IMR-90 (cell line): ENCODE measurements around the gene MAGEF1. TPM values are rescaled to one million over a fixed set of nuclear protein-coding genes. Genes with fewer than 3 reads are reported as not detected.

ENCODE experiments used
- ATAC-seq: fragments of 200-7000 bp; cut with Tn5 transposase; 2 replicates; pipeline ENCODE4 v1.9.1; 2020; ENCODE audit warnings: low read depth, mild to moderate bottlenecking, moderate library complexity
- BruUV-seq: library from RNA; stranded (reverse); fragments of 400-500 nt; replicated peaks from 2 replicates; lab custom pipeline; 2021; lab: Mats Ljungman, UMichigan
- CTCF ChIA-PET: fragments of 300-600 bp; formaldehyde crosslinking; extraction: SDS; loops from one replicate; lab custom pipeline; 2021; ENCODE audit warnings: antibody characterized with exemption; lab: Yijun Ruan, JAX
- POLR2A ChIA-PET: fragments of 300-600 bp; sonication (Branson Sonifier 250); formaldehyde crosslinking; loops from one replicate; lab custom pipeline; 2022; ENCODE audit warnings: antibody characterized with exemption; ENCODE audit not compliant: unreplicated experiment; lab: Charles Lee
- DNase-seq: peaks from one replicate; pipeline ENCODE4 v3.0.0; 2013
- H2AFZ ChIP-seq: replicated peaks from 2 replicates; pipeline ENCODE3; 2013; ENCODE audit warnings: low read length, mild to moderate bottlenecking; ENCODE audit not compliant: poor library complexity
- H2AK5ac ChIP-seq: 2 replicates; pipeline ENCODE4 v1.6.1; 2013; ENCODE audit warnings: low read depth, low read length, inconsistent platforms
- H2AK9ac ChIP-seq: replicated peaks from 2 replicates; pipeline ENCODE3; 2013; ENCODE audit warnings: mild to moderate bottlenecking, low read depth, low read length, moderate library complexity; ENCODE audit not compliant: poor library complexity
- H2BK120ac ChIP-seq: 2 replicates; pipeline ENCODE4 v1.6.1; 2013; ENCODE audit warnings: low read depth, low read length, inconsistent platforms
- H2BK15ac ChIP-seq: 3 replicates; pipeline ENCODE4 v1.6.1; 2013; ENCODE audit warnings: low read depth, low read length, inconsistent platforms
- H2BK20ac ChIP-seq: 2 replicates; pipeline ENCODE4 v1.6.1; 2013; ENCODE audit warnings: low read depth, mild to moderate bottlenecking, inconsistent platforms, low read length, moderate library complexity
- H2BK5ac ChIP-seq: 2 replicates; pipeline ENCODE4 v1.6.1; 2013; ENCODE audit warnings: mild to moderate bottlenecking, low read depth, low read length, inconsistent platforms; ENCODE audit not compliant: poor library complexity, severe bottlenecking
- H3K14ac ChIP-seq: replicated peaks from 2 replicates; pipeline ENCODE4 v1.6.1; 2013; ENCODE audit warnings: low read depth, low read length, inconsistent platforms
- H3K18ac ChIP-seq: 2 replicates; pipeline ENCODE4 v1.6.1; 2013; ENCODE audit warnings: low read depth, low read length, control low read depth
- H3K23ac ChIP-seq: 2 replicates; pipeline ENCODE4 v1.6.1; 2013; ENCODE audit warnings: low read depth, low read length, inconsistent platforms
- H3K27ac ChIP-seq: 2 replicates; pipeline ENCODE4 v1.5.1; 2013; ENCODE audit warnings: mild to moderate bottlenecking, control low read depth, low read length; ENCODE audit not compliant: insufficient read depth
- H3K27me3 ChIP-seq: 2 replicates; pipeline ENCODE4 v1.6.1; 2013; ENCODE audit warnings: low read length; ENCODE audit not compliant: control insufficient read depth, insufficient read depth
- H3K36me3 ChIP-seq: 2 replicates; pipeline ENCODE4 v1.6.1; 2013; ENCODE audit warnings: low read length, mixed read lengths; ENCODE audit not compliant: control insufficient read depth, insufficient read depth
- H3K4ac ChIP-seq: 2 replicates; pipeline ENCODE4 v1.6.1; 2013; ENCODE audit warnings: low read depth, low read length, inconsistent platforms
- H3K4me1 ChIP-seq: 2 replicates; pipeline ENCODE4 v1.6.1; 2013; ENCODE audit warnings: low read length, mixed read lengths; ENCODE audit not compliant: control insufficient read depth, insufficient read depth
- H3K4me2 ChIP-seq: 2 replicates; pipeline ENCODE4 v1.6.1; 2013; ENCODE audit warnings: low read depth, mild to moderate bottlenecking, control low read depth, low read length, moderate library complexity
- H3K4me3 ChIP-seq: 2 replicates; pipeline ENCODE4 v1.5.1; 2013; ENCODE audit warnings: low read depth, mild to moderate bottlenecking, control low read depth, low read length, moderate library complexity; ENCODE audit not compliant: insufficient read depth
- H3K56ac ChIP-seq: 2 replicates; pipeline ENCODE4 v1.6.1; 2013; ENCODE audit warnings: low read length, inconsistent platforms; ENCODE audit not compliant: insufficient read depth; ENCODE audit errors: extremely low read depth
- H3K79me1 ChIP-seq, 2 experiments: 2 replicates each; pipeline ENCODE4 v1.6.1; 2013; ENCODE audit warnings: low read length in 2 of 2, inconsistent platforms in 1 of 2, low read depth in 1 of 2
- H3K9ac ChIP-seq: 2 replicates; pipeline ENCODE4 v1.6.1; 2013; ENCODE audit warnings: low read depth, low read length, control low read depth
- H3K9me1 ChIP-seq: 2 replicates; pipeline ENCODE4 v1.6.1; 2013; ENCODE audit warnings: low read length, inconsistent platforms; ENCODE audit not compliant: insufficient read depth
- H3K9me3 ChIP-seq: 2 replicates; pipeline ENCODE4 v1.6.1; 2013; ENCODE audit warnings: low read length; ENCODE audit not compliant: control insufficient read depth, insufficient read depth
- H4K20me1 ChIP-seq: 2 replicates; pipeline ENCODE4 v1.6.1; 2013; ENCODE audit warnings: low read length, inconsistent platforms; ENCODE audit not compliant: insufficient read depth
- H4K5ac ChIP-seq: 2 replicates; pipeline ENCODE4 v1.6.1; 2013; ENCODE audit warnings: mild to moderate bottlenecking, low read depth, low read length, control low read depth
- H4K8ac ChIP-seq, 2 experiments: 2 replicates each; pipeline ENCODE4 v1.6.1; 2013; ENCODE audit warnings: low read depth in 2 of 2, low read length in 2 of 2, control low read depth in 1 of 2, inconsistent platforms in 1 of 2
- H4K91ac ChIP-seq: 2 replicates; pipeline ENCODE4 v1.6.1; 2013; ENCODE audit warnings: low read depth, low read length, inconsistent platforms; ENCODE audit not compliant: insufficient read depth
- CEBPB ChIP-seq: IDR thresholded peaks from 2 replicates; pipeline ENCODE4 v1.6.1; 2012; ENCODE audit warnings: low read depth, low read length, improper control_type of control experiment
- CTCF ChIP-seq: conservative IDR thresholded peaks from 2 replicates; pipeline ENCODE4 v1.5.1; 2012; ENCODE audit warnings: mild to moderate bottlenecking, low read depth, low read length, improper control_type of control experiment
- ELK1 ChIP-seq: fragments of 150-350 bp; IDR thresholded peaks from 2 replicates; pipeline ENCODE4 v1.6.1; 2016; ENCODE audit warnings: low read depth, mild to moderate bottlenecking, low read length, moderate library complexity, borderline replicate concordance
- FOS ChIP-seq: fragments of 150-350 bp; IDR thresholded peaks from 2 replicates; pipeline ENCODE4 v1.6.1; 2016; ENCODE audit warnings: low read depth, low read length
- MAFK ChIP-seq: IDR thresholded peaks from 2 replicates; pipeline ENCODE4 v1.6.1; 2012; ENCODE audit warnings: low read depth, low read length, improper control_type of control experiment
- NFE2L2 ChIP-seq: fragments of 150-350 bp; IDR thresholded peaks from 2 replicates; pipeline ENCODE4 v1.6.1; 2016; ENCODE audit warnings: low read depth, mild to moderate bottlenecking, low read length
- RAD21 ChIP-seq: IDR thresholded peaks from 2 replicates; pipeline ENCODE4 v1.6.1; 2012; ENCODE audit warnings: low read length, improper control_type of control experiment
- RCOR1 ChIP-seq: IDR thresholded peaks from 2 replicates; pipeline ENCODE4 v1.6.1; 2012; ENCODE audit warnings: mild to moderate bottlenecking, low read length, improper control_type of control experiment; ENCODE audit not compliant: insufficient replicate concordance
- SMC3 ChIP-seq: fragments of 150-350 bp; IDR thresholded peaks from 2 replicates; pipeline ENCODE4 v1.6.1; 2016; ENCODE audit warnings: low read depth, mild to moderate bottlenecking, antibody characterized with exemption, low read length, moderate library complexity
- USF2 ChIP-seq: fragments of 150-350 bp; IDR thresholded peaks from 2 replicates; pipeline ENCODE4 v1.6.1; 2017; ENCODE audit warnings: mild to moderate bottlenecking, antibody characterized with exemption, low read length, low read depth
- whole genome bisulfite sequencing, 2 experiments: methylation state at CpG; one replicate each; pipeline versions ENCODE4 v1.1.5 to v1.1.7; 2013; ENCODE audit warnings: missing lambda C conversion rate in 2 of 2; ENCODE audit not compliant: insufficient read length in 1 of 2; ENCODE audit errors: extremely low coverage in 2 of 2; 5-methylcytosine and 5-hydroxymethylcytosine counted together
- dilution Hi-C: fragments of 300-500 bp; cut with HindIII; formaldehyde crosslinking; loops from one replicate; pipeline ENCODE4 v1.14.3; 2018; ENCODE audit warnings: low sequenced_read_pairs; ENCODE audit not compliant: unreplicated experiment
- in situ Hi-C: fragments of 300-500 bp; cut with MboI; formaldehyde crosslinking; loops from 3 replicates; pipeline ENCODE4 v1.14.3; 2019; ENCODE audit warnings: low sequenced_read_pairs, inconsistent platforms, mixed read lengths
- intact Hi-C: fragments of 100-400 bp; cut with micrococcal nuclease; formaldehyde crosslinking; loops from 2 replicates; pipeline ENCODE4 v1.10.0; 2022
- polyA plus RNA-seq, 3 experiments: library from polyadenylated mRNA; depleted of rRNA; stranded (reverse); fragments of >200 nt; gene quantifications; 2 replicates each; pipeline ENCODE4 v1.2.3, GENCODE V29; 2012; ENCODE audit warnings: low replicate concordance in 1 of 3
- total RNA-seq: library from RNA; depleted of rRNA; stranded (reverse); fragments of >200 nt; gene quantifications from 2 replicates; pipeline ENCODE4 v1.2.3, GENCODE V29; 2012

Gene MAGEF1
- total and polyA plus RNA-seq, 2 of the 4 experiments (the other 2 are of a cell fraction) = 10.6 to 19.4 TPM

GRCh38 chr3:184734903-184735701 lies 23.2 kb upstream of the MAGEF1 start:
- no peaks in the 10 kb centered on the region for H4K20me1 ChIP-seq
- H3K27ac ChIP-seq = no peak overlapping the region
- CTCF ChIA-PET = interaction anchor here (0.5 kb wide), 1 partner anchor 49 kb away, joined by 3 read pairs; no protein-coding TSS in a partner anchor

More at GRCh38 chr3:184734903-184735701, 23.2 kb upstream of the MAGEF1 start:
- H3K4ac ChIP-seq = no peak overlapping the region
- H3K56ac ChIP-seq = no peak overlapping the region
- no TSS peak for BruUV-seq
- H3K9ac ChIP-seq = no peak overlapping the region
- dilution Hi-C loops (no loop called here), in situ Hi-C loops (no loop called here), intact Hi-C loops (no loop called here)
- no peak overlapping the region for H2BK5ac ChIP-seq
- peaks cover 6% of the 10 kb centered on the region for H3K4me1 ChIP-seq
- TF ChIP-seq CEBPB (no peak), NFE2L2 (no peak), ELK1 (no peak), RAD21 (no peak), RCOR1 (no peak), FOS (no peak), USF2 (no peak), SMC3 (no peak), CTCF (no peak), MAFK (no peak)
- H2BK15ac ChIP-seq = no peak overlapping the region
- H3K36me3 ChIP-seq = no peaks in the 10 kb centered on the region
- no peak overlapping the region for H4K5ac ChIP-seq
- peaks cover 18% of the 10 kb centered on the region for H3K27me3 ChIP-seq
- no peak overlapping the region for H4K91ac ChIP-seq
- DNase-seq = no peak
- no peaks in the 10 kb centered on the region for H3K9me3 ChIP-seq
- H3K79me1 ChIP-seq = no peaks in the 10 kb centered on the region
- no peak overlapping the region for H2BK20ac ChIP-seq
- POLR2A ChIA-PET = no interaction called here
- ATAC-seq = no peak
- no peak overlapping the region for H2AK5ac ChIP-seq
- 85% methylated on average over 12 of the region's 14 CpGs; no CpG with 5 or more reads in 1 of the 2 experiments for WGBS, 2 experiments
- H3K9me1 ChIP-seq = peaks cover 4% of the 10 kb centered on the region; the same call in 1 of the 2 replicates
- no peak overlapping the region for H3K4me2 ChIP-seq
- H4K8ac ChIP-seq = no peak overlapping the region
- H3K18ac ChIP-seq = no peak overlapping the region
- H3K4me3 ChIP-seq = no peak overlapping the region
- no peak overlapping the region for H2AK9ac ChIP-seq
- no peak overlapping the region for H2BK120ac ChIP-seq
- H2AFZ ChIP-seq = no peak overlapping the region
- H3K14ac ChIP-seq = no peak overlapping the region
- H3K23ac ChIP-seq = no peak overlapping the region
